ENCODE data around the gene RFC1.
"Not testable (repeated sequence)": the region's sequence is repeated elsewhere in the genome, so short reads cannot be mapped to it uniquely, and the experiment has no call there.

- TF ChIP-seq, protein P1, sequence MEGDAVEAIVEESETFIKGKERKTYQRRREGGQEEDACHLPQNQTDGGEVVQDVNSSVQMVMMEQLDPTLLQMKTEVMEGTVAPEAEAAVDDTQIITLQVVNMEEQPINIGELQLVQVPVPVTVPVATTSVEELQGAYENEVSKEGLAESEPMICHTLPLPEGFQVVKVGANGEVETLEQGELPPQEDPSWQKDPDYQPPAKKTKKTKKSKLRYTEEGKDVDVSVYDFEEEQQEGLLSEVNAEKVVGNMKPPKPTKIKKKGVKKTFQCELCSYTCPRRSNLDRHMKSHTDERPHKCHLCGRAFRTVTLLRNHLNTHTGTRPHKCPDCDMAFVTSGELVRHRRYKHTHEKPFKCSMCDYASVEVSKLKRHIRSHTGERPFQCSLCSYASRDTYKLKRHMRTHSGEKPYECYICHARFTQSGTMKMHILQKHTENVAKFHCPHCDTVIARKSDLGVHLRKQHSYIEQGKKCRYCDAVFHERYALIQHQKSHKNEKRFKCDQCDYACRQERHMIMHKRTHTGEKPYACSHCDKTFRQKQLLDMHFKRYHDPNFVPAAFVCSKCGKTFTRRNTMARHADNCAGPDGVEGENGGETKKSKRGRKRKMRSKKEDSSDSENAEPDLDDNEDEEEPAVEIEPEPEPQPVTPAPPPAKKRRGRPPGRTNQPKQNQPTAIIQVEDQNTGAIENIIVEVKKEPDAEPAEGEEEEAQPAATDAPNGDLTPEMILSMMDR (IDR thresholded peaks at IDR 0.05; ENCODE audit: low read depth, low read length, poor library complexity, severe bottlenecking) = not testable (repeated sequence)
- TF ChIP-seq EZH2phosphoT487 (IDR thresholded peaks at IDR 0.05; ENCODE audit: borderline replicate concordance, low read length) = not testable (repeated sequence)
Observed at GRCh38 chr4:39277661-39278060, 88.5 kb downstream of the RFC1 start.
